ENCODE measurements around the gene FOXC1.

Gene FOXC1

DNA sequence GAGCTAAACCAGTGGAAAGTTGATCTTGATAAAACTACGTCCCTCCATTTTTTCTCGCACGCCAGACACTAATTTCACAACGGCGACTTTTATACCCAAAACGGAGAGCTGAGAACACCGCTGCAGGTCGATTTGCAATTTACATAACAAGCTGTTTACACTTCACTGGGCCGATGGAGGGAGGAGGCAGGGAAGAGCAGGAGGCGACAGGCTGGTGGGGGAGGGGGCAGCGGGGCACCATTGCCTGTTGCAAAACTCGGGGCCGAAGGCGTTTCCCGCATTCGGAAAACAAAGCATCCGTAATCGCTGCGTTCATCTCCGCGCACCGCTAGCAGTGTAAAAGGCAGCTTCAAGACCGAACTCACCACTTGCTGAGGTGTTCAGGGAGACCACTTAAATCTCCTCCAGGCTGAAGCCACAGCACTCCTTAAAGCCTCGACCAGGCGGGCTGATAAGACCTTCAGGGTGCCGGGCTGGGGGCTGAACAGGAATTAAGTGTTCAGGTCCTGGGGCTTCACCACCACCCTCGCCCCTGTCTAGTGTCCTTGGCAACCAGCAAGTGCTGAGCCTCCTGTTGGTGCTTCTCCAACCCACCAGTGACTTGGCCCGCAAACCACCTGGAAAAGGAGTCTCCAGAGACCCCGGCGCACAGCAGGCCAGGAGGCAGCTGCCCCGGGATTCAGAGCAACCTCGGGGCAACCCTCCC lies 2.0 kb upstream of the FOXC1 start:
- H3K27me3 ChIP-seq (ENCODE audit: insufficient read depth, poor library complexity, severe bottlenecking): peaks cover 77% of the 10 kb centered on the region

DNA sequence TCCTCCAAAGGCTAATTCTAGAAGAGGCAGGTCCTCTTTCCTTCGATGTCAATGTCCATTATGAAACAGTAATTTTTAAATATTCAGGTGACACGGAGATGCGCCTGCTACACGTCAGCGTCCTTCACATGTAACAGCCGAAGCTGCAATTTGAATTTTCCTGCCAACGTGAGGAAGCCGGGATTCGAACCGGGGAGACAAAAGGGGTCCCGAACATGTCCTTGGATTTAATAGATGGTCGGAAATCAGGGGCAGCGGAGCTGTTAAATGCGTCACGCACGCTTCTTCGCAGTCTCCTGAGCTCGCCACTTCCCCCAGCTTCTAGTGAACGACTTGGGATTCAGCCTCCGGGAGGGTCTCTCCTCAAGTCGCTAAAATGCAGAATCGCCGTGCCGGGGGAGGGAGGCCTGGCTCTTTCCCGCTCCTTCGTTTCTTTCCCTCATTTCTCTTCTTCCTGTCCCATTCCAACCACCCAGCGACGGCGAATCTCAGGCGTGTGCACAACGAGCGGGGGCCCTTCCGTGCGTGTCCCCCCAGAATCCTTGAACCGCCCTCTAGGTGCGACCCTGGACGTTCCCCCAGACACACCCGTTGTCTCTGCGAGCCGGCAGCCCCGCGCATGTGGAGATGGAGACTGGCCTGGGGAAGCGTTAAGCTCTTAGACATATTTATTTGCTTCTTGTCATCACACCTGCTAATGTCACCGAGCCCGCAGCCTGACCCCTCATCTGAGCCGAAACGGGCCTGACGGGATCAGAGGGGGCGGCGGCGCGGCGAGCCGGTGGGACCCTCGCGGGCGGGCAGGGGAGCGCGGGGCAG lies 1.3 kb upstream of the FOXC1 start:
- H3K27ac ChIP-seq (replicated peaks): no peak overlapping the region
- peaks cover 78% of the 10 kb centered on the region for H3K27me3 ChIP-seq (ENCODE audit: insufficient read depth, poor library complexity, severe bottlenecking)
- no peak for DNase-seq (ENCODE audit: low read depth in 1 of 2, low spot score in 1 of 2)
- TF ChIP-seq SPI1 (IDR thresholded peaks at IDR 0.05; ENCODE audit: borderline replicate concordance, low read depth): no peak
- TF ChIP-seq, protein P1, sequence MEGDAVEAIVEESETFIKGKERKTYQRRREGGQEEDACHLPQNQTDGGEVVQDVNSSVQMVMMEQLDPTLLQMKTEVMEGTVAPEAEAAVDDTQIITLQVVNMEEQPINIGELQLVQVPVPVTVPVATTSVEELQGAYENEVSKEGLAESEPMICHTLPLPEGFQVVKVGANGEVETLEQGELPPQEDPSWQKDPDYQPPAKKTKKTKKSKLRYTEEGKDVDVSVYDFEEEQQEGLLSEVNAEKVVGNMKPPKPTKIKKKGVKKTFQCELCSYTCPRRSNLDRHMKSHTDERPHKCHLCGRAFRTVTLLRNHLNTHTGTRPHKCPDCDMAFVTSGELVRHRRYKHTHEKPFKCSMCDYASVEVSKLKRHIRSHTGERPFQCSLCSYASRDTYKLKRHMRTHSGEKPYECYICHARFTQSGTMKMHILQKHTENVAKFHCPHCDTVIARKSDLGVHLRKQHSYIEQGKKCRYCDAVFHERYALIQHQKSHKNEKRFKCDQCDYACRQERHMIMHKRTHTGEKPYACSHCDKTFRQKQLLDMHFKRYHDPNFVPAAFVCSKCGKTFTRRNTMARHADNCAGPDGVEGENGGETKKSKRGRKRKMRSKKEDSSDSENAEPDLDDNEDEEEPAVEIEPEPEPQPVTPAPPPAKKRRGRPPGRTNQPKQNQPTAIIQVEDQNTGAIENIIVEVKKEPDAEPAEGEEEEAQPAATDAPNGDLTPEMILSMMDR (IDR thresholded peaks at IDR 0.05; ENCODE audit: insufficient read depth, low read length): no peak
- TF ChIP-seq, protein P2, sequence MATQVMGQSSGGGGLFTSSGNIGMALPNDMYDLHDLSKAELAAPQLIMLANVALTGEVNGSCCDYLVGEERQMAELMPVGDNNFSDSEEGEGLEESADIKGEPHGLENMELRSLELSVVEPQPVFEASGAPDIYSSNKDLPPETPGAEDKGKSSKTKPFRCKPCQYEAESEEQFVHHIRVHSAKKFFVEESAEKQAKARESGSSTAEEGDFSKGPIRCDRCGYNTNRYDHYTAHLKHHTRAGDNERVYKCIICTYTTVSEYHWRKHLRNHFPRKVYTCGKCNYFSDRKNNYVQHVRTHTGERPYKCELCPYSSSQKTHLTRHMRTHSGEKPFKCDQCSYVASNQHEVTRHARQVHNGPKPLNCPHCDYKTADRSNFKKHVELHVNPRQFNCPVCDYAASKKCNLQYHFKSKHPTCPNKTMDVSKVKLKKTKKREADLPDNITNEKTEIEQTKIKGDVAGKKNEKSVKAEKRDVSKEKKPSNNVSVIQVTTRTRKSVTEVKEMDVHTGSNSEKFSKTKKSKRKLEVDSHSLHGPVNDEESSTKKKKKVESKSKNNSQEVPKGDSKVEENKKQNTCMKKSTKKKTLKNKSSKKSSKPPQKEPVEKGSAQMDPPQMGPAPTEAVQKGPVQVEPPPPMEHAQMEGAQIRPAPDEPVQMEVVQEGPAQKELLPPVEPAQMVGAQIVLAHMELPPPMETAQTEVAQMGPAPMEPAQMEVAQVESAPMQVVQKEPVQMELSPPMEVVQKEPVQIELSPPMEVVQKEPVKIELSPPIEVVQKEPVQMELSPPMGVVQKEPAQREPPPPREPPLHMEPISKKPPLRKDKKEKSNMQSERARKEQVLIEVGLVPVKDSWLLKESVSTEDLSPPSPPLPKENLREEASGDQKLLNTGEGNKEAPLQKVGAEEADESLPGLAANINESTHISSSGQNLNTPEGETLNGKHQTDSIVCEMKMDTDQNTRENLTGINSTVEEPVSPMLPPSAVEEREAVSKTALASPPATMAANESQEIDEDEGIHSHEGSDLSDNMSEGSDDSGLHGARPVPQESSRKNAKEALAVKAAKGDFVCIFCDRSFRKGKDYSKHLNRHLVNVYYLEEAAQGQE (IDR thresholded peaks at IDR 0.05; ENCODE audit: insufficient replicate concordance, low read depth): no peak
- TF ChIP-seq POLR2AphosphoS5 (IDR thresholded peaks at IDR 0.05; ENCODE audit: low read depth): no peak
- no peak for TF ChIP-seq GABPA (IDR thresholded peaks at IDR 0.05; ENCODE audit: low read depth)
- no peak overlapping the region for H3K4me3 ChIP-seq (replicated peaks; ENCODE audit: insufficient read depth, low read length)

More for the DNA sequence above, 2.0 kb upstream of the FOXC1 start:
- peak in 1 of 2 experiments; percentile 20 for DNase-seq (ENCODE audit: low read depth in 1 of 2, low spot score in 1 of 2)
- no peak overlapping the region for H3K27ac ChIP-seq (replicated peaks)
- TF ChIP-seq, protein P2 (IDR thresholded peaks at IDR 0.05; ENCODE audit: insufficient replicate concordance, low read depth): no peak
- no peak overlapping the region for H3K4me3 ChIP-seq (replicated peaks; ENCODE audit: insufficient read depth, low read length)

DNA sequence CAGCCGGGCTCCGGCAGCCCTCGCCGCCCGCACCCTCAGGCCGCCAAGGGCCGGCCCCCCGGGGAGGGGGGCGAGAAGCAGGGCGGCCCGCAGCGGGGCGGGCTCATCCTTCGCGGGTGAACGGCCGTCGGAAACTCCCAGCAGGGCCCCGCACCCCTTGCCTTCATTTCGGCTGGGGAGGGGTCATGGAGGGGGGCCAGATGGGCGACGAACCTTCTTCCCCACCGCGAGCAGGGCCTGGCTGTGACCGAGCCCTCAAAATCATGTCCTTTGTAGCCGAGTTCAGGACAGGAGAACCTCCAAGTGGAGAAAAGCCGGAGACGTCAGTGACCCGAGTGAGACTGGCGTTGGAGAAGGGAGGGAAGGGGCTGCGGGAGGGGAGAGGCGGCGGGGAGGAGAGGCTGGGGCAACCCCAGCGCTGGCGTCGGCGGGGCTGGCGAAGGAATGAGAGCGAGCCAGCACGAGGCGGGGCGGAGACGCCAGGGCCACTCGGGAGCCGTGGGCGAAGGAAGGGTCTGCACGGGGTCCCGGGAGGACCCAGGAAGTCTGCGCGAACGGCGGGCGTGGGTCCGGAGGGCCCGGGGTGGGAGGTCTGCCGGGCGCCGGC lies 571 bp upstream of the FOXC1 start:
- H3K4me3 ChIP-seq (replicated peaks; ENCODE audit: insufficient read depth, low read length): peak overlapping the region; percentile 45
- H3K27me3 ChIP-seq (ENCODE audit: insufficient read depth, poor library complexity, severe bottlenecking): peaks cover 78% of the 10 kb centered on the region
- no peak for DNase-seq (ENCODE audit: low read depth in 1 of 2, low spot score in 1 of 2)
- no peak overlapping the region for H3K27ac ChIP-seq (replicated peaks)
- no peak for TF ChIP-seq POLR2AphosphoS5 (IDR thresholded peaks at IDR 0.05; ENCODE audit: low read depth)
- no peak for TF ChIP-seq GABPA (IDR thresholded peaks at IDR 0.05; ENCODE audit: low read depth)
- TF ChIP-seq, protein P1 (IDR thresholded peaks at IDR 0.05; ENCODE audit: insufficient read depth, low read length): no peak
- no peak for TF ChIP-seq SPI1 (IDR thresholded peaks at IDR 0.05; ENCODE audit: borderline replicate concordance, low read depth)
- TF ChIP-seq, protein P2 (IDR thresholded peaks at IDR 0.05; ENCODE audit: insufficient replicate concordance, low read depth): no peak
